Stimulated activated CD8-positive, alpha-beta memory T cell treated with anti-CD3 and anti-CD28 coated beads, Interleukin-15, amount 100 ng/mL, for 48 hours (primary cell): ENCODE results near the gene DDIT4.
A peak's percentile ranks its signal among the peaks of the same experiment; 100 is the strongest.

Experiments used
- DNase-seq, 2 donors: peaks; one replicate each; pipeline ENCODE4 v3.0.0-alpha.2; 2020; ENCODE audit warnings: low read depth in 2 of 2

Gene DDIT4

GRCh38 chr10:72316748-72317435 is 43.2 kb downstream of the DDIT4 start:
- DNase-seq: no peak

- DNase-seq: no peak
Observed at GRCh38 chr10:72318418-72319262, 44.9 kb downstream of the DDIT4 start.

GRCh38 chr10:72319416-72320254 is 45.9 kb downstream of the DDIT4 start:
- peak; percentile 87 to 89 for DNase-seq

GRCh38 chr10:72320676-72321247 is 47.0 kb downstream of the DDIT4 start:
- DNase-seq: peak in 1 of 2 donors; percentile 75

- no peak for DNase-seq
Observed at GRCh38 chr10:72321248-72322029, 47.7 kb downstream of the DDIT4 start.

- DNase-seq: no peak
Observed at GRCh38 chr10:72322030-72322279, 48.2 kb downstream of the DDIT4 start.

- no peak for DNase-seq
Observed at GRCh38 chr10:72322280-72323058, 48.7 kb downstream of the DDIT4 start.

GRCh38 chr10:72323108-72323749 is 49.5 kb downstream of the DDIT4 start:
- DNase-seq: no peak

GRCh38 chr10:72323771-72324191 is 50.1 kb downstream of the DDIT4 start:
- no peak for DNase-seq
